ENCODE measurements around the gene GBA2. TPM values are rescaled to one million over a fixed set of nuclear protein-coding genes. Genes with fewer than 3 reads are reported as not detected.

The GBA2 gene
- total RNA-seq, 2 experiments from 2014 or later, result 57.7 to 58.8 TPM

DNA sequence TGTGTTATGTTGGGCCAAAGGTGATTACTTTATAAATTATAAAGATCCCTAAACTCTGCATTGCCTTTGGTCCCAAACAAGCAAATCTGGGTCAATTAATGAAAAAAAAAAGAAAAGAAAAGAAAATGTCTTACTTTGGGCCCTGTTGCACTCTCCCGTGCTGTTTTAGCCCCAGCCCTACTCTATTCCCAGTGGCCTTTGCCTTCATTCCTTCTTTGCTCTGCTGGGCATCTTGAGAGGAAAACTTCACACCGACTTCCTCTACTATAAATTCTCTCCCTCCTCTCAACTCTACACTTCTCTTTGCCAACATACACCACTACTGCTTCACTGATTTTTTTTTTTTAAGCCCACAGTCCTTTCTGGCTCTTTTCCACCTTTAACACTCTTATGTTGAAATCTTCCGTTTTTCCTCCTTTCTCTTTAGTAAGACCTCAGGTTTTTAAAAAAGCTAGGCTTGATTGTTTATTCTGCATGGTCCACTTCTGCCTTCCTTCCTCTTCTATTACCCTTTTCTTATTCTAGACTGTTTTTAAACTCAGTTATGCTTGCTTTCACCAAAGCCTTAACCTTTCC, 9.5 kb upstream of the GBA2 start:
- H3K4me3 Mint-ChIP-seq, result peak overlapping the region; percentile 18
- CTCF ChIA-PET, result interaction anchor here (0.9 to 3.8 kb wide), 7 partner anchors 9 to 62 kb away, joined by 3 to 18 read pairs (median 5); partner anchors contain the start of genes GBA2 and RGP1
- peaks cover 7% of the 10 kb centered on the region for H3K36me3 Mint-ChIP-seq
- peak overlapping the region; percentile 8 for H3K27ac Mint-ChIP-seq
- DNase-seq (no peak), ATAC-seq (no peak)
- H3K27me3 Mint-ChIP-seq, result no peaks in the 10 kb centered on the region
- peaks cover 33% of the 10 kb centered on the region for H3K4me1 Mint-ChIP-seq
- H3K9me3 Mint-ChIP-seq (ENCODE audit: low read depth), result no peaks in the 10 kb centered on the region

DNA sequence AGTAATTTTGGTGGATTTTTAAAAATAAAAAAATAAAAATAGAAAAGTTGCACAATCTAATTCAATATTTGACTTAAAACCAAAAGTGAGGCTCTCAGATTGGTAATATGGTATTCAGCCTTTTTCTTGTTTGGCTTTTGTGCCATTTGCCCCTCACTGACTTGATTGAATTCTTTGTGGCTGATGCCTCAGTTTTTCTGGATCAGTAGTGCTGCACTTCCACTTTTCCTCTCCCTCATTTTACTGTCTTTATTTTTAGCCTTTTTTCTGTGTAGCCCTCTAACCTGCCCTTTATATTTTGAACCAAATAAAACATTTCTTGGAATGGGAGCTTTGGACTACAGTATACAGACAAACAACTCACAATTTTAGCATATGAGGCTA, 8.9 kb upstream of the GBA2 start:
- CTCF ChIA-PET, result interaction anchor here (0.6 to 3.8 kb wide), 7 partner anchors 9 to 62 kb away, joined by 3 to 18 read pairs (median 5); partner anchors contain the start of genes GBA2 and RGP1
- no peak for ATAC-seq
- H3K4me1 Mint-ChIP-seq, result peaks cover 33% of the 10 kb centered on the region
- no peak for DNase-seq
- peaks cover 7% of the 10 kb centered on the region for H3K36me3 Mint-ChIP-seq
- H3K4me3 Mint-ChIP-seq, result peak overlapping the region; percentile 96
- H3K27me3 Mint-ChIP-seq, result no peaks in the 10 kb centered on the region
- no peaks in the 10 kb centered on the region for H3K9me3 Mint-ChIP-seq (ENCODE audit: low read depth)
- H3K27ac Mint-ChIP-seq, result peak overlapping the region; percentile 64

DNA sequence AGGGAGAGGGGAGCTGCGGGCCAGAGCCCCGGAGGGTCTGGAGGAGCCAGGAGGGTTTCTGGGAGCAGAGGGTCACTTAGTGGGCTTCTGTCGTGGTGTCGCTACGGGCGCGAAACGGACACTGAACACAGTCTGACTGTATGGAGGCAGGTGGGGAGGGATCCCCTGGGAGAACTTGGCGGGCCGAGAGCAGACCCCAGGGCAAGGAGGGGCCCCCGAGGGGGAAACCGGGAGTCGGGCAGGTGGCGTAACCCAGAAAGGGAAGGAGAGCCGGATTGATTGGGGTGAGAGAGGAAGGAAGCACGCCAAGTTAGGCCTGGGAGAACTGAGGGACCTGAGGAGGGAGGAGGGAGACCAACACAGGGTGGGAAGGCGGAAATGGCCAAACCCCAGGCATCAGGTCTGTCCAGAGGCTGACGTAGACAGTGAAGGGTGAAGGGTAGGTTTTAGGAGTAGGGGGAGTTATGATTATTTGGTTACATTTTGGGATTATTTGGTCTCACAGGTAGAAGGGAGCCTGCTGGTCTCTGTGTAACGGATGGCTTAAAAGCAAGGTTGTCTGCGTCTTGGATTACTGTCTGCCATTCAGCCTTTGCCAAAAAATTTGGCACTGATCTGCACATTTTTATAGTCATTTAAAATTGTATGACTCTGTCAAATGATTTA, 8.3 kb upstream of the GBA2 start:
- peaks cover 33% of the 10 kb centered on the region for H3K4me1 Mint-ChIP-seq
- CTCF ChIA-PET, result interaction anchor here (0.6 to 3.8 kb wide), 22 partner anchors 10 to 137 kb away, joined by 3 to 37 read pairs (median 5); partner anchors contain the start of genes CCDC107, CREB3, GBA2 and RGP1
- no peaks in the 10 kb centered on the region for H3K27me3 Mint-ChIP-seq
- H3K27ac Mint-ChIP-seq, result peak overlapping the region; percentile 92
- peak; percentile 48 for ATAC-seq
- H3K9me3 Mint-ChIP-seq (ENCODE audit: low read depth), result no peaks in the 10 kb centered on the region
- peak; percentile 55 for DNase-seq
- peak overlapping the region; percentile 96 for H3K4me3 Mint-ChIP-seq
- peaks cover 9% of the 10 kb centered on the region for H3K36me3 Mint-ChIP-seq

DNA sequence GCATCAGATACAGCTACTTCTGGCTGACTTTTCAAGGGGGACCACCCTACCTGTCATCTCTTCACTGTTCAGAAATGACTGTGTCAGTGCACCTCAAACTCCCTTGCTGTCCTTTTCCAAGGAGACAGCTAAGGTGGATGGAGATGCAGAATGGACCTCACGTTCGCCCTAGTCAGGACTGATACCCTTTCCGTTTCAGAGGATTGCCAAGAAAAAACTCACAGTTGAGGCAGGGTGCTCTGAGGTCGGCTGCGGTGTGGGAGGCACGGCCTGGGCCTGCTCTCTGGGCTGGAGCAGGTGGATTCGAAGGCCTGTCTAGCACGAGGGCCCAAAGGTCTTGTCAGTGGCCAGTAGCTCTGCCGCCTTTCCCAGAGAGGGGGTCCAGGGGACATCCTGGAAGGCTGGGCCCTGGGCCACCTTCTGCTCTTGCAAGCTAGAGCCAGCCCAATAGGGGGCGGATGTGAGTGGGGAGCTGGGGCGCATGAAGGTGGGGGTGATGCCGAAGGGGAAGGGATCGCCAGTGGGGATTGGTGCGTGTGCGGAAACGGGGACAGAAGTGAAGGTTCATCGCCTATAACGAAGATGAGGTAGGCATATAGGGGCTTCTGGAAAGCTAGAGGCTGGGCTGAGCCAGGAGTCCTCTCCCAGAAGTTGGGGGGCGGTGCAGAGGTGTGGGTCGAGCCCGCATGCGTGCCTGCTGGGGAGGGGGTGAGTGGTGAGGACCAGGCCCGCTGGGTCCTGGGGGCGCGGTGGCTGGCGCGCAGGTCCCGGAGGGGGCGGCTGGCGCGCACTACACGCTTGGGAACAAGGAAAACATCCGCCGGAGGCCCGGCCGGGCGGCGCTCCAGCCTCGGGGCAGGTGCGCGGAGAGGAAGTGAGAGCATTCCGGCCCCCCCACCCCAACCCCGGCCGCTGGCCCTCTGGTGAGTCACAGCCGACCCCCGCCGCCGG, 7.5 kb upstream of the GBA2 start:
- H3K4me1 Mint-ChIP-seq, result peaks cover 33% of the 10 kb centered on the region
- H3K9me3 Mint-ChIP-seq (ENCODE audit: low read depth), result no peaks in the 10 kb centered on the region
- DNase-seq, result peak; percentile 90
- H3K27me3 Mint-ChIP-seq, result no peaks in the 10 kb centered on the region
- ATAC-seq, result peak; percentile 87
- H3K36me3 Mint-ChIP-seq, result peaks cover 12% of the 10 kb centered on the region
- CTCF ChIA-PET, result interaction anchor here (0.6 to 3.8 kb wide), 24 partner anchors 9 to 153 kb away, joined by 3 to 37 read pairs (median 4); partner anchors contain the start of genes ARHGEF39, CCDC107, CREB3 and GBA2
- H3K27ac Mint-ChIP-seq, result peak overlapping the region; percentile 92
- H3K4me3 Mint-ChIP-seq, result peak overlapping the region; percentile 96

GRCh38 chr9:35755071-35755470, 6.0 kb upstream of the GBA2 start:
- CTCF ChIA-PET, result interaction anchor here (1.0 to 3.5 kb wide), 4 partner anchors 12 to 57 kb away, joined by 3 to 37 read pairs (median 16); partner anchors contain the start of genes CREB3, SPAG8 and TLN1
- DNase-seq (no peak), ATAC-seq (no peak)
- Mint-ChIP-seq H3K27me3 (no peaks in the 10 kb centered on the region), H3K36me3 (peaks cover 18% of the 10 kb centered on the region), H3K4me1 (peaks cover 41% of the 10 kb centered on the region), H3K4me3 (no peak overlapping the region), H3K9me3 (ENCODE audit: low read depth) (no peaks in the 10 kb centered on the region), H3K27ac (no peak overlapping the region)

DNA sequence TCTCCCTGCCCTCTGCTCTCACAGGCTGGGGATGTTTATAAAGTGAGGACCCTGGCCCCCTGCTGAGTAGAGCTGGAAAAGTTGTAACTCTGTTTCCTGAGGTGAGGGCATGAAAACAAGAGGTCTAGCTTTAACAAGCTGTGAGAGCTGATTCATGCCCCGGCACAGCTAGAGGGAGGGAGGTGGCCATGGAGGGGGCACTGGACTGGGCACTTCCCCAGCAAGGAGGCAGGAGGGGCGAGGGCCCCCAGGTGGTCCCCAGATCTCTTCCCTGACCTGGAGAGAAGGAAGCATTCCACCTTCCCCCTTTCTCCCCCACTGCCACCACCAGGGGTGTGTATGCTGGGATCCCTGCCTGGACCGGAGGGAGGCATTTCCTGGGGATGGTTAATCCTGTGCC, 5.2 kb upstream of the GBA2 start, which contains the start of gene MSMP:
TSS of gene MSMP (minus strand) at position 13 of the 400 bp plus-strand sequence. CDS start 147 bp downstream, outside the sequence.
- peaks cover 39% of the 10 kb centered on the region for H3K4me1 Mint-ChIP-seq
- H3K36me3 Mint-ChIP-seq, result peaks cover 18% of the 10 kb centered on the region
- no peaks in the 10 kb centered on the region for H3K9me3 Mint-ChIP-seq (ENCODE audit: low read depth)
- H3K4me3 Mint-ChIP-seq, result no peak within 1 kb of the TSS
- DNase-seq (no peak), ATAC-seq (no peak)
- no peaks in the 10 kb centered on the region for H3K27me3 Mint-ChIP-seq
- CTCF ChIA-PET, result interaction anchor here (1.0 to 3.5 kb wide), 6 partner anchors 11 to 128 kb away, joined by 3 to 37 read pairs (median 5); partner anchors contain the start of genes CREB3 and TLN1
- no peak within 1 kb of the TSS for H3K27ac Mint-ChIP-seq

- Mint-ChIP-seq H3K27ac (no peak overlapping the region), H3K27me3 (no peaks in the 10 kb centered on the region), H3K4me3 (no peak overlapping the region), H3K9me3 (ENCODE audit: low read depth) (no peaks in the 10 kb centered on the region), H3K36me3 (peaks cover 15% of the 10 kb centered on the region), H3K4me1 (peaks cover 33% of the 10 kb centered on the region)
- CTCF ChIA-PET, result interaction anchor here (1.1 to 1.5 kb wide), 4 partner anchors 17 to 129 kb away, joined by 3 to 6 read pairs (median 3); partner anchors contain the start of gene CREB3
- DNase-seq, result no peak
- no peak for ATAC-seq
These were observed 4.4 kb upstream of the GBA2 start for GRCh38 chr9:35753466-35753865.

GRCh38 chr9:35750256-35750531, 1.2 kb upstream of the GBA2 start:
- H3K4me3 Mint-ChIP-seq, result peak overlapping the region; percentile 88
- ATAC-seq (no peak), DNase-seq (no peak)
- H3K4me1 Mint-ChIP-seq, result peaks cover 41% of the 10 kb centered on the region
- peaks cover 22% of the 10 kb centered on the region for H3K36me3 Mint-ChIP-seq
- peak overlapping the region; percentile 86 for H3K27ac Mint-ChIP-seq
- H3K27me3 Mint-ChIP-seq, result no peaks in the 10 kb centered on the region
- CTCF ChIA-PET, result interaction anchor here (0.7 to 7.2 kb wide), 8 partner anchors 9 to 132 kb away, joined by 3 to 150 read pairs (median 6); partner anchors contain the start of genes CCDC107, CREB3, RMRP and TLN1
- H3K9me3 Mint-ChIP-seq (ENCODE audit: low read depth), result no peaks in the 10 kb centered on the region

- H3K9me3 Mint-ChIP-seq (ENCODE audit: low read depth), result no peaks in the 10 kb centered on the region
- H3K27ac Mint-ChIP-seq, result peak overlapping the region; percentile 86
- H3K4me1 Mint-ChIP-seq, result peaks cover 41% of the 10 kb centered on the region
- H3K4me3 Mint-ChIP-seq, result peak overlapping the region; percentile 88
- peaks cover 23% of the 10 kb centered on the region for H3K36me3 Mint-ChIP-seq
- CTCF ChIA-PET, result interaction anchor here (0.7 to 7.2 kb wide), 16 partner anchors 9 to 154 kb away, joined by 3 to 150 read pairs (median 5); partner anchors contain the start of genes CCDC107, CREB3, RMRP and SPAG8
- H3K27me3 Mint-ChIP-seq, result no peaks in the 10 kb centered on the region
- peak; percentile 76 for DNase-seq
- ATAC-seq, result peak; percentile 61
These were observed 657 bp upstream of the GBA2 start for GRCh38 chr9:35749515-35750255.

GRCh38 chr9:35748242-35748857, 678 bp downstream of the GBA2 start:
- Mint-ChIP-seq H3K4me3 (peak overlapping the region; percentile 80), H3K27me3 (no peaks in the 10 kb centered on the region), H3K36me3 (peaks cover 29% of the 10 kb centered on the region), H3K4me1 (peaks cover 44% of the 10 kb centered on the region), H3K9me3 (ENCODE audit: low read depth) (no peaks in the 10 kb centered on the region), H3K27ac (peak overlapping the region; percentile 73)
- ATAC-seq (no peak), DNase-seq (no peak)
- CTCF ChIA-PET, result interaction anchor here (0.9 to 7.2 kb wide), 18 partner anchors 8 to 178 kb away, joined by 3 to 150 read pairs (median 7); partner anchors contain the start of genes CREB3, HINT2, SPAG8 and TLN1

DNA sequence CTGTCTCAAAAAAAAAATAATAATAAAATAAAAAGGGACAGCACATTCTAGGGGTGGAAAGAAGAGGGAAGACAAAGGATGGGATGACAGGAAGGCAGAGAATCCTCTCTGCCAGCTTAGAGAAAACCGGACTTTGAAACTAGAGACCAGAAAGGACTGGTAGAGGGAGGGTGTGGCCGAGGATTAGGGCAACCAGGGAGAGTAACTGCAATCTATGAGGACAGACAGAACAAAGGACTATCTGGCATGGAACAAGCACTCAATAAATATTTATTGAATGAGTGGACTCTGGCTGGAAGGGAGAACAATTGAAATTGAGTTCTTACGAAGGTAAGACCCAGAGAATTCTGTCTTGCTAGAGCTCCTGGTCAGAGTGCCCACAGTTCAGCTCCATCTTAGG, 2.4 kb downstream of the GBA2 start:
- Mint-ChIP-seq H3K36me3 (peaks cover 26% of the 10 kb centered on the region), H3K27ac (no peak overlapping the region), H3K9me3 (ENCODE audit: low read depth) (no peaks in the 10 kb centered on the region), H3K4me3 (peak overlapping the region; percentile 80), H3K27me3 (no peaks in the 10 kb centered on the region), H3K4me1 (peaks cover 59% of the 10 kb centered on the region)
- DNase-seq, result no peak
- CTCF ChIA-PET, result interaction anchor here (1.3 to 7.2 kb wide), 6 partner anchors 9 to 136 kb away, joined by 3 to 150 read pairs (median 16); partner anchors contain the start of genes CREB3, MSMP and TLN1
- no peak for ATAC-seq

Data from activated CD8-positive, alpha-beta memory T cell treated with anti-CD3 and anti-CD28 coated beads, Interleukin-2, amount 10 ng/mL, durations not matched to agents 7 days and 5 days (primary cell).